Uterus (tissue), 4 donors: ENCODE measurements around the gene ACRBP. TPM values are rescaled to one million over a fixed set of nuclear protein-coding genes. Genes with fewer than 3 reads are reported as not detected.

ENCODE experiments used
- DNase-seq, 2 donors: peaks; one replicate each; pipeline ENCODE4 v3.0.0-alpha.2; 2019 to 2020
- H3K27ac ChIP-seq, 2 donors: fragments of 200-600 bp; sonication (generic); 1 replicate in 1 of 2; 2 replicates in 1 of 2; pipeline ENCODE4 v1.5.1; 2016 to 2018
- H3K27me3 ChIP-seq, 2 donors: fragments of 200-600 bp; sonication (generic); one replicate each; pipeline ENCODE4 v1.5.1; 2018 to 2019; ENCODE audit warnings: control low read depth in 1 of 2
- H3K36me3 ChIP-seq, 2 donors: fragments of 200-600 bp; sonication (generic); one replicate each; pipeline ENCODE4 v1.5.1; 2019; ENCODE audit warnings: control low read depth in 1 of 2
- H3K4me1 ChIP-seq, 2 donors: fragments of 200-600 bp; sonication (generic); one replicate each; pipeline ENCODE4 v1.5.1; 2018 to 2019; ENCODE audit warnings: control low read depth in 1 of 2
- H3K4me3 ChIP-seq, 2 donors: fragments of 200-600 bp; sonication (generic); 1 replicate in 1 of 2; 2 replicates in 1 of 2; pipeline ENCODE4 v1.5.1; 2018 to 2019; ENCODE audit warnings: mild to moderate bottlenecking in 1 of 2
- H3K9me3 ChIP-seq, 2 donors: fragments of 200-600 bp; sonication (generic); one replicate each; pipeline ENCODE4 v1.5.1; 2019; ENCODE audit warnings: control low read depth in 1 of 2
- POLR2A ChIP-seq, 2 donors: fragments of 450-650 bp; IDR thresholded peaks; one replicate each; pipeline ENCODE4 v1.6.1; 2016; ENCODE audit warnings: antibody characterized with exemption in 2 of 2, mild to moderate bottlenecking in 1 of 2, moderate library complexity in 1 of 2
- intact Hi-C: fragments of 100-400 bp; cut with DNase I; formaldehyde crosslinking; loops from one replicate; pipeline ENCODE4 v1.15.1; 2023; ENCODE audit warnings: low total_unique reads
- total RNA-seq, 4 donors: library from RNA; depleted of rRNA in 3 of 4; stranded (reverse); fragments of >200 nt in 3 of 4; gene quantifications; one replicate each; pipeline versions ENCODE4 v1.1.0 to v1.2.4, GENCODE V29; 2014 to 2023
- TF ChIP-seq, protein P1 (sequence below), 4 experiments: fragments of 200-600 bp in 2 of 4; fragments of 450-650 bp in 2 of 4; sonication (generic) in 2 of 4; IDR thresholded peaks; one replicate each; pipeline ENCODE4 v1.5.1; 2016 to 2019; ENCODE audit warnings: antibody characterized with exemption in 4 of 4, mild to moderate bottlenecking in 2 of 4, moderate library complexity in 1 of 4
- donor health status: DM: yes; HTN: yes; CAD: no.

Gene ACRBP
- total RNA-seq, 4 donors from 2014 or later, result 0.35 to 1.6 (median 1.5) TPM; not detected in 1

DNA sequence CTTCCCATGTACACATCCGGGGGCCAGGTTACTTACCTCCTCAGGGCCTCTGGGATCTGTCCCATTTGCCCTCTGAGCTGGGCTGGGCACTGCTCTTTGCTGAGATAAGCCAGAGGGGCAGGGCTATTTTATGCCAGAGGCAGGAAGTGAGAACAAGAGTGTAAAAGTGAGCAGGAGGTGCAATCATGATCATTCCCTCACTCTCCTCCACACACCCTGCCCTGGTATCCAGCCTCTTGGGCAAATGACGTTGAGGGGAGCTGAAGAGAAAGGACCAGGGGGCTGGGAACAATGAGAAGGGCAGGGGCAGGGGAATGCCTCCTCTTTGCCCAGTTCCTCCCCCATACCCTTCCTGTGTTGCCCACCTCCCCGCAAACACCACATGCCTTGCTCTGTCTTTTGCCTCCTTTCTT is 15.7 kb downstream of the ACRBP start:
- no peak for TF ChIP-seq POLR2A (IDR thresholded peaks at IDR 0.05)
- TF ChIP-seq, protein P1, sequence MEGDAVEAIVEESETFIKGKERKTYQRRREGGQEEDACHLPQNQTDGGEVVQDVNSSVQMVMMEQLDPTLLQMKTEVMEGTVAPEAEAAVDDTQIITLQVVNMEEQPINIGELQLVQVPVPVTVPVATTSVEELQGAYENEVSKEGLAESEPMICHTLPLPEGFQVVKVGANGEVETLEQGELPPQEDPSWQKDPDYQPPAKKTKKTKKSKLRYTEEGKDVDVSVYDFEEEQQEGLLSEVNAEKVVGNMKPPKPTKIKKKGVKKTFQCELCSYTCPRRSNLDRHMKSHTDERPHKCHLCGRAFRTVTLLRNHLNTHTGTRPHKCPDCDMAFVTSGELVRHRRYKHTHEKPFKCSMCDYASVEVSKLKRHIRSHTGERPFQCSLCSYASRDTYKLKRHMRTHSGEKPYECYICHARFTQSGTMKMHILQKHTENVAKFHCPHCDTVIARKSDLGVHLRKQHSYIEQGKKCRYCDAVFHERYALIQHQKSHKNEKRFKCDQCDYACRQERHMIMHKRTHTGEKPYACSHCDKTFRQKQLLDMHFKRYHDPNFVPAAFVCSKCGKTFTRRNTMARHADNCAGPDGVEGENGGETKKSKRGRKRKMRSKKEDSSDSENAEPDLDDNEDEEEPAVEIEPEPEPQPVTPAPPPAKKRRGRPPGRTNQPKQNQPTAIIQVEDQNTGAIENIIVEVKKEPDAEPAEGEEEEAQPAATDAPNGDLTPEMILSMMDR (IDR thresholded peaks at IDR 0.05), result no peak
- Histone ChIP-seq H3K27me3 (no peaks in the 10 kb centered on the region), H3K27ac (no peak overlapping the region), H3K36me3 (no peaks in the 10 kb centered on the region), H3K4me3 (no peak overlapping the region), H3K9me3 (no peaks in the 10 kb centered on the region), H3K4me1 (no peaks in the 10 kb centered on the region)
- intact Hi-C loops, result no loop called here
- DNase-seq, result no peak

DNA sequence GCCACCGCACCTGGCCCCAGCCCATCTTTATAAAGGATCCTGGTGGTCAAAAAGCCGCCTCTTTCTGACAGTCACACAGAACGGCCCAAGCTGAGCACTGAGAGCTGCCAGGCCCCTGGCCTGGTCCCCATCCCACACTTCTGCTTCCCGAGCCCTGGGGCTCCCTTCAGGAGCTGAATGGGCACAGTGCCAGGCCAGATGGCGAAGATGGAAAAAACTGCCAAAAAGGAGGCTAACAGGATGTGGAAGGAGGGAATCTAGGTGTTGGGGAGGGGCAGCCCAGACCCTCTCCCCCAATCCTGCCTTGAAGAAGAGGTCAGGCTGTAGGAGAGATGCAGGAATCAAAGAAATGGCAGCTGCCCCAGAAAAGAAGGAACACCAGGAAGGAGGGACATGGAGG is 16.5 kb downstream of the ACRBP start:
- no peak overlapping the region for H3K27ac ChIP-seq
- DNase-seq, result no peak

DNA sequence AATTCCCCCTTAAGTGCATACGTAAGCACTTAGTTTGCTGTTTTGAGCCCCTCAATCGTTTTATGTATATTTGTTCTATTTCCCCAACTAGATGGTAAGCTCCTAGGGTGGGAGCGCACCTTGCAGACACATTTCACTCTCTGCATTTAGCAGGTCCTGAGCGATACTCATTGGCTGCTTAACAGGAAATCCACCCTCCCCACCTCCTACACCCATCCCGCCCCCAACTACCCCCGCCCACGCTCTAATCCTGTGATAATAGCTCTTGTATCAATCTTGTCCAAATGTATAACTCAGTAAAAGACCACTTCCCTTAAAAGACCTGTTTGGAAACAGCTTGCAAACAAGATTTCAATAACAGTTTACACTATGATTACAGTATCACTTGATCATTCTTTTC is 19.6 kb downstream of the ACRBP start:
- Histone ChIP-seq H3K36me3 (no peaks in the 10 kb centered on the region), H3K4me3 (no peak overlapping the region), H3K27ac (no peak overlapping the region), H3K4me1 (no peaks in the 10 kb centered on the region), H3K9me3 (no peaks in the 10 kb centered on the region), H3K27me3 (no peaks in the 10 kb centered on the region)
- intact Hi-C loops, result no loop called here
- DNase-seq, result no peak
- no peak for TF ChIP-seq POLR2A (IDR thresholded peaks at IDR 0.05)
- TF ChIP-seq, protein P1 (IDR thresholded peaks at IDR 0.05), result no peak

More for the DNA sequence above, 16.5 kb downstream of the ACRBP start:
- intact Hi-C loops, result no loop called here
- no peak for TF ChIP-seq POLR2A (IDR thresholded peaks at IDR 0.05)
- TF ChIP-seq, protein P1 (IDR thresholded peaks at IDR 0.05), result no peak
- no peaks in the 10 kb centered on the region for H3K27me3 ChIP-seq
- H3K4me1 ChIP-seq, result no peaks in the 10 kb centered on the region
- H3K4me3 ChIP-seq, result no peak overlapping the region
- H3K9me3 ChIP-seq, result no peaks in the 10 kb centered on the region
- H3K36me3 ChIP-seq, result no peaks in the 10 kb centered on the region

DNA sequence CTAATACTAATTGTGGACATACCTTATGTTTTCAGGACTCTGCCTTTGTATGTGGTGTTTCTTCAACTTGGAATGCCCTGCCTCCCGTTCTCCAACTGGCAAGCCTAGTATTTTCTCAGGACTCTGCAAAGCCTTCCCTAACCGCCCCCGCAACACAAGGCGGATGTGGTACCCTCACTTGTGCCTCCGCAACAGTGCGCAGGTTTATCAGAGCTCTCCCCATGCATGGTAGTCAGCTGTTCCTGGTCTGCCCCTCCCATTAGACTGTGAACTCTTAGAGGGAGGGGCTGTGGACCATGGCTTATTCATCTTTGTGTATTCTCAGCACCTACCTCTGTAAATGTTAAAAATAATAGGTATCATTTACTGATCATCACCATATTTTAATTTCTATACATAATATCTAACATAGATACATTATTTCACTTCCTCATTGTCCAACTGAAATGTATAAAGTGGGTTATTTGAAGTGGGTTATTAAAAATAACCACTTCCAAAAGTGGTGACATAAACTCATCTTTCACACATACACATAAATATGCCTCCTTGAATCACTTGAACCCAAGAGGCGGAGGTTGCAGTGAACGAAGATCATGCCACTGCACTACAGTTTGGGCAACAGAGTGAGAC is 20.5 kb downstream of the ACRBP start:
- no peak overlapping the region for H3K27ac ChIP-seq
- TF ChIP-seq, protein P1 (IDR thresholded peaks at IDR 0.05), result no peak
- TF ChIP-seq POLR2A (IDR thresholded peaks at IDR 0.05), result no peak
- H3K27me3 ChIP-seq, result no peaks in the 10 kb centered on the region
- intact Hi-C loops, result no loop called here
- H3K4me3 ChIP-seq, result no peak overlapping the region
- no peaks in the 10 kb centered on the region for H3K4me1 ChIP-seq
- no peaks in the 10 kb centered on the region for H3K9me3 ChIP-seq
- DNase-seq, result no peak
- H3K36me3 ChIP-seq, result no peaks in the 10 kb centered on the region

DNA sequence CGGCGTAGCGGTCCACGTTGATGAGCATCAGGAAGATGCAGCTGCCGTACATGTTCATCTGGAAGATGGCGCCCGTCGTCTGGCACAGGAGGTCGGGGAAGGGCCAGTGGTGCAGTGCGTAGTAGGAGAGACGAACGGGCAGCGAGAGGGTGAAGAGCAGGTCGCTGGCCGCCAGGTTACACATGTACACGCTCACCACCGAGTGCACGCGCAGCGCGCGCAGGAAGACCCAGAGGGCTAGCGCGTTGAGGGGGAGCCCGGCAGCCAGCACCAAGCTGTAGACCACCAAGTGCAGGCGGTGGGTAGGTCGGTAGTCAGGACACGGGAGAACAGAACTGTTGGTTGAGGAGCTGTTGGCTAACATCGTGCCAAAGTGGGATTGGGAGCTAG is 26.4 kb downstream of the ACRBP start:
- intact Hi-C loops, result no loop called here
- no peak for DNase-seq
- TF ChIP-seq POLR2A (IDR thresholded peaks at IDR 0.05), result no peak
- no peaks in the 10 kb centered on the region for H3K36me3 ChIP-seq
- H3K27me3 ChIP-seq, result peaks cover 0 to 4% of the 10 kb centered on the region in 2 donors
- no peaks in the 10 kb centered on the region for H3K4me1 ChIP-seq
- H3K4me3 ChIP-seq, result no peak overlapping the region
- no peaks in the 10 kb centered on the region for H3K9me3 ChIP-seq
- no peak overlapping the region for H3K27ac ChIP-seq
